ENCODE results near the gene CENPP.

DNA sequence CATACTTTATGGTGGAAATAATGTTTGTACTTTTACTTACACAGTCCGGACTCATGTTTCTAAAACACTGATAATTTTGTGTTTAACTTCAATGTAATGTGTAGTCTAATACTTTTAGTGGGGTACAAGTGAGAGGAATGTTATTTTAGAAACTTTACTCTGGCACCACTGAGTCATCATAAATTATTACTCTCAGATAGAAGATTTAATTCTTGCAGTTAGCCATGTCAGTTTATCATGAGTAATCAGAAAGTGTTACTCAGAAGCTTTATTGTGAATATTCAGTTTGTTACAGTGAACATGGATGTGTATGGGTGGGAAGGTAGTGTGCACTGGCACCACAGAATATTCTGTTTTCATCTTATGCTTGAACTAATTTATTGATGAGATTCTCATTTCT lies 58.6 kb downstream of the CENPP start:
- TF ChIP-seq CTCF (IDR thresholded peaks at IDR 0.05), result no peak
- no peak for TF ChIP-seq POLR2A (IDR thresholded peaks at IDR 0.05)
